DOHH2 (cell line): ENCODE results near the gene CTTNBP2.

ENCODE experiments used
- EZH2phosphoT487 ChIP-seq: fragments of 200-600 bp; sonication (generic); IDR thresholded peaks from 2 replicates; pipeline ENCODE4 v1.6.1; 2017; ENCODE audit warnings: borderline replicate concordance, mild to moderate bottlenecking, antibody characterized with exemption, low read length, moderate library complexity, mixed read lengths
- TF ChIP-seq, protein P1 (sequence below): fragments of 200-600 bp; sonication (generic); IDR thresholded peaks from one replicate; pipeline ENCODE4 v1.5.1; 2014; ENCODE audit warnings: antibody characterized with exemption, mild to moderate bottlenecking, low read depth, low read length; ENCODE audit not compliant: poor library complexity, severe bottlenecking

DNA sequence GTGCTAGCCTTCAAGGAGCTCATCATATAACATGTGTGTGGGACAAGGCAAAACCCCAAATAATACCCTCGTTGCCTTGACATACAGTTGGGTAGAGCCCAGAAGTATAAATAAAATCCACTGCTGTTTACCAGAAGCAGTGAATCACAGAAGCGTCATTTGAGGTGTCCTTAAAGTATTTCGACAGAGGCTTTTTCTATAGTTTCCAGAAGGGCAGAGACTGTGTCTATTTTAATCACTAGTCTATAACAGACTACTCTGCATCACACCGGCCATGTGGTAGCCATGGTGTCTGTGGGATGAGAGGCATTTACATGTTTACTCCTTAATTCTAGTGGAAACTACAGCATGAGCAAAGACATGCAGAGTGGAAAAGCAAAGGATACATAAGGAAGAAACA, 131.3 kb downstream of the CTTNBP2 start:
- TF ChIP-seq, protein P1, sequence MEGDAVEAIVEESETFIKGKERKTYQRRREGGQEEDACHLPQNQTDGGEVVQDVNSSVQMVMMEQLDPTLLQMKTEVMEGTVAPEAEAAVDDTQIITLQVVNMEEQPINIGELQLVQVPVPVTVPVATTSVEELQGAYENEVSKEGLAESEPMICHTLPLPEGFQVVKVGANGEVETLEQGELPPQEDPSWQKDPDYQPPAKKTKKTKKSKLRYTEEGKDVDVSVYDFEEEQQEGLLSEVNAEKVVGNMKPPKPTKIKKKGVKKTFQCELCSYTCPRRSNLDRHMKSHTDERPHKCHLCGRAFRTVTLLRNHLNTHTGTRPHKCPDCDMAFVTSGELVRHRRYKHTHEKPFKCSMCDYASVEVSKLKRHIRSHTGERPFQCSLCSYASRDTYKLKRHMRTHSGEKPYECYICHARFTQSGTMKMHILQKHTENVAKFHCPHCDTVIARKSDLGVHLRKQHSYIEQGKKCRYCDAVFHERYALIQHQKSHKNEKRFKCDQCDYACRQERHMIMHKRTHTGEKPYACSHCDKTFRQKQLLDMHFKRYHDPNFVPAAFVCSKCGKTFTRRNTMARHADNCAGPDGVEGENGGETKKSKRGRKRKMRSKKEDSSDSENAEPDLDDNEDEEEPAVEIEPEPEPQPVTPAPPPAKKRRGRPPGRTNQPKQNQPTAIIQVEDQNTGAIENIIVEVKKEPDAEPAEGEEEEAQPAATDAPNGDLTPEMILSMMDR, result no peak
- no peak for TF ChIP-seq EZH2phosphoT487
